Fibroblast of pulmonary artery (primary cell): ENCODE data around the gene FGD4.

Experiments
- DNase-seq: peaks from one replicate; pipeline ENCODE4 v3.0.0-alpha.2; 2010; ENCODE audit warnings: low read depth
- H3K4me3 ChIP-seq: replicated peaks from 2 replicates; pipeline ENCODE4 v1.5.1; 2011; ENCODE audit warnings: low read depth, mild to moderate bottlenecking, control low read depth, low read length, moderate library complexity
- CTCF ChIP-seq: IDR thresholded peaks from 2 replicates; pipeline ENCODE4 v1.5.1; 2011; ENCODE audit warnings: mild to moderate bottlenecking, control low read depth, low read length, inconsistent platforms; ENCODE audit errors: missing control alignments

The FGD4 gene

GRCh38 chr12:32650508-32650907 lies 251.2 kb downstream of the FGD4 start:
- H3K4me3 ChIP-seq: no peak overlapping the region
- no peak for DNase-seq
- TF ChIP-seq CTCF: no peak

- no peak for DNase-seq
- TF ChIP-seq CTCF: no peak
- H3K4me3 ChIP-seq: no peak overlapping the region
Measured at GRCh38 chr12:32651151-32651955, 252.0 kb downstream of the FGD4 start.

GRCh38 chr12:32651956-32652210 lies 252.5 kb downstream of the FGD4 start:
- no peak for TF ChIP-seq CTCF
- DNase-seq: no peak

GRCh38 chr12:32659908-32660440 lies 260.6 kb downstream of the FGD4 start:
- no peak overlapping the region for H3K4me3 ChIP-seq
- no peak for DNase-seq
- no peak for TF ChIP-seq CTCF

More at GRCh38 chr12:32651956-32652210, 252.5 kb downstream of the FGD4 start:
- H3K4me3 ChIP-seq: no peak overlapping the region

- no peak for TF ChIP-seq CTCF
- no peak for DNase-seq
- H3K4me3 ChIP-seq: no peak overlapping the region
Measured at GRCh38 chr12:32661706-32662105, 262.3 kb downstream of the FGD4 start.

- no peak for TF ChIP-seq CTCF
- no peak overlapping the region for H3K4me3 ChIP-seq
- DNase-seq: no peak
Measured at GRCh38 chr12:32662665-32663064, 263.3 kb downstream of the FGD4 start.

- DNase-seq: no peak
- TF ChIP-seq CTCF: no peak
- no peak overlapping the region for H3K4me3 ChIP-seq
Measured at GRCh38 chr12:32666018-32666417, 266.7 kb downstream of the FGD4 start.
